GM19467 (cell line): ENCODE results near the gene QRICH2.
A peak's percentile ranks its signal among the peaks of the same experiment; 100 is the strongest.
"Not testable (repeated sequence)": the region's sequence is repeated elsewhere in the genome, so short reads cannot be mapped to it uniquely, and the experiment has no call there.

Source experiments
- ATAC-seq: cut with Tn5 transposase; IDR thresholded peaks from one replicate; pipeline ENCODE4 v1.9.1; 2021; ENCODE audit warnings: mild to moderate bottlenecking, moderate library complexity; ENCODE audit not compliant: unreplicated experiment

QRICH2 gene

GRCh38 chr17:76252040-76252954 lies 55.8 kb downstream of the QRICH2 start:
- no peak for ATAC-seq

DNA sequence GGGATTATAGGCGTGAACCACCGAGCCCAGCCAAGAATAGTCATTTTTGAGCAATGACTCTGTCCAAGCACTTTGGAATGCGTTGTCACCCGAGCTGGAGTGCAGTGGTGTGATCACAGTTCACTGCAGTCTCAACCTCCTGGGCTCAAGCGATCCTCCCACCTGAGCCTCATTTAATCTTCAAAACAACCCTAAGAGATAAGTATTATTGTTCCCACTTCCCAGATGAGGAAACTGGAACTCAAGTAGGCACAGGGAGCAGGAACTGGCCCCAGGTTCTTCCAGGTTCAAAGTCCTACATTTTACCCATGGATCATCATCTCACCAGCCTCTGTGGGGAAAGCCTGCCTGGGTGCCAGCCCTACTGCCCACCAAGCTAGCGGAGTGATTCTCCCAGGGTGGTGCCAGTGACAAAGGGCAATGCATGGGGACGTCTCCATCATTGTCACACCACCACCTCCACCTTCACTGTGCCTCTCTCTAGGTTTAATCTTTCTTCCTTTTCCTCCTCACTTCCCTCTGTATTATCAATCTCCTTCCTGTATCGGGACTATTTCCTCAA lies 56.5 kb downstream of the QRICH2 start:
- ATAC-seq, result no peak

DNA sequence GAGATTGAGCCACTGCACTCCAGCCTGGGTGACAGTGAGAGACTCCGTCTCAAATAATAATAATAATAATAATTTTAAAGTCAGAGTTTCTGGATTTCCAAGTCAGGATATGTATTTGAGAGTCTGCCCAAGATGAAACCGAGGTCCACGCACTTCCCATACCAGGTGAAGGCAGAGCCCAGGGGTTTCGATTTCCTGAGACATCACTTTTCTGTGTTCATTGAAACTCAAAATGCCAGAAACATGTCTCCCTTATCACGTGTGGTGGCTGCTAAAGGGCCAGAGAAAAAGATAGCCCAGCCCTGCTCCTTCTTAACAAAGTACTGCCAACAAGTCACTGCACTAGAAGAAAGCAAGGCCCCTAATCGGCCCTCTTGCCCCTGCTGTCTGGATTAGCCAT lies 57.9 kb downstream of the QRICH2 start:
- no peak for ATAC-seq

DNA sequence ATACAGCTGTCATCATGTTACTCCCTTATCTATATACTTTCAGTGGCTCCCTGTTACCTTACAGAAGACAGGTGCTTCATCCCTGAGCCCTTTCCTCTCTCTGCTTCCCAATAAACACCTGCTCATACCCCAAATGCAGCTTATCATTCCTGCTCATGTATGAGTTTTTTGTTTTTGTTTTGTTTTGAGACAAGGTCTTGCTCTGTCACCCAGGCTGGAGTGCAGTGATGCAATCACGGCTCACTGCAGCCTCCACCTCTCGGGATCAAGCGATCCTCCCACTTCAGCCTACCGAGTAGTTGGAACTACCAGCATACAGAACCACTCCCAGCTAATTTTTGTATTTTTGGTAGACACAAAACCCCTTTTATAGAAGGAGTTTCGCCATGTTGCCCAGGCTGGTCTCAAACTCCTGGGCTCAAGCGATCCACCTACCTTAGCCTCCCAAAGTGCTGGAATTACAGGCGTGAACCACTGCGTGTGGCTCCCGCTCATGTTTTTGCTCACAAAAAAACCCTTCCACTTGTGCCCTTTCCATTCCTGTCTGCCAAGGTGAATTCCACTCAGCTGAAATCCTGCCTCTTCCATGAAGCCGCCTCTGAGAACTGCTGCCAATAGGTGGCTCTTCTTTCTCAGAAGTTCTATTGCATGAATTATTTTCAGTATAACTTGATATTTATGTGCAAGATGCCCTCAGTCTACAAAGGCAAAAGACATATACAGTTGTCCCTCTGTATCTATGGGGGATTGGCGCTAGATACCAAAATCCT lies 59.9 kb downstream of the QRICH2 start:
- ATAC-seq, result no peak

GRCh38 chr17:76247304-76247703 lies 60.8 kb downstream of the QRICH2 start:
- ATAC-seq, result no peak

DNA sequence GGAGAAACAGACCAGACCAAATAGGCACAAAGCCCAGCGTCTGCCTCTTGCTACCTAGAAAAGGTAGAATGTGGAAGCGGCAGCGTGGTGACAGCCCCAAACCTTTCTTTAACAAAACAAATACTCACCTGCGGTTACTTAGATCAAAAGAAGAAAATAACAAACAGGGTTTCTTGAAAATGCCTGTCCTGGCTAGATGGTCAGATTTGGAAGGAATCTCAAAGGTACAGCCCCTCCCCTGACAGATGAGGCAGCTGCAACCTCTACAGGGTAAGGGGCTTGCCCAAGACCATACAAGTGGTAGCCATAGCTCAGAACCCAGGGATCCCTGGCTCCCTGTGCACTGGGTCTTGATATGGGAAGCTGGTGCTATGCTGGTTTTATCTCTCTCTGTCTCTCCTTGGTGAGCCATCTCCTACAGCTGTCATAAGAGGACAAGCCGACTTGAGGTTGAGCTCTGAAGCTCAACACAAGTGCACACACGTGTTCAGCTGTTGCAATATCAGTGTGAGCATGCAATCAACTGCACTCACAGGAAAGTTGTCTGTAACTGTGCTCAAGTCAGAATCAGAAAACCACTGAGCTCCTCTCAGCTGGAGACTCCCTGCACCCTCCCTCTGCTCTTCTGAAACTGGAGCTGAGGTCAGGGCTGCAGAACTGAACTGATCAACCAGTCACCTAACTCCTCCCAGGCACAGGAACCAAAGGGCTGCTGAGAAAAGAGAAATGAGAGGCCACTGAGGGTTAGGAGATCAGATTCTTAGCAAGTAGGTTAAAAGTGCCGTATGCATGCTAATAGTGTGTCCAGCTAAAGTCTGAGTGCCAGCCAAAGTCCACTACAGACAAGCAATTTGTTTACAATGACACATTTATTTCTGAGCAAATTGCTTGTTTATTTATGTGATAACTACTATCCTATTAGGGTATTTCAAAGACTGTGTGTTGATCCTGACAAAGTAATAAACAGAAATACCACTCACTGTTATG lies 61.7 kb downstream of the QRICH2 start:
- ATAC-seq, result peak; percentile 94

GRCh38 chr17:76244721-76245120 lies 63.4 kb downstream of the QRICH2 start:
- ATAC-seq, result not testable (repeated sequence)

- no peak for ATAC-seq
Observed at GRCh38 chr17:76243826-76244679, 64.0 kb downstream of the QRICH2 start.

GRCh38 chr17:76241691-76242255 lies 66.3 kb downstream of the QRICH2 start:
- ATAC-seq, result no peak

GRCh38 chr17:76241204-76241538 lies 66.9 kb downstream of the QRICH2 start:
- ATAC-seq, result no peak

GRCh38 chr17:76240461-76241203 lies 67.4 kb downstream of the QRICH2 start, which contains the start of gene RNF157:
Gene RNF157, minus strand, starts transcription at chr17:76240493. Its CDS starts 253 bp downstream, at chr17:76240240.
- ATAC-seq, result no peak

GRCh38 chr17:76239538-76240274 lies 68.4 kb downstream of the QRICH2 start:
- no peak for ATAC-seq

DNA sequence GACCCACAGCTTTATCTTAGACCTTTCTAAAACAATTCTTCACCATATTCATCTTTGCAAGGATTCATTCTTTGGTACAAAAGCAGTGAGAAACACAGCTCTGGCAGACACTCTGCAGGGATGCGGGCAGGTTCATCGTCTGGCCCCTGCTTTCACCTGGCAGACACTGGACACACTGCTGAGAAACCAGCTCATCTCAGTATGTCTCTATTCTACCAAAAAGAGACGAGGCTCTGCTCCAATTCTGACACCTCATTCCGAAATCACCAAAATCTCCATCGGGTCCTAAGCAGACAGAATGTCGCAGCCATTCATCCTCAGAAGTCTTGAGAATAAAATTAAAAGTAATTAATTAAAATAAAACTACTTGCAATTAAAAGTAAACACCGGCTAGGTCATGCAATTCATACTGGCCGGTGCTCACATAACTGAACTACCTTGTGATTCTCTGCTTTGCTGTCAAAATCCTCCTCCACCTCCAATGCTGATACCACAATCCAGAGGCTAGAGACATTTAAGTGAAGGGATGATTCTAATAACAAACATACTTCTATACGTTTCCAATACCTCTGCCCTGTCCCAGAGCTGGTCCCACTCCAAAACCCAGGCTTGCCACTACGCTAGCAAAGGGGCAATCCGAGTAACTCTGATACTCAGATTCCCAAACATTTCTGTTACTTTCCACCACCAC lies 69.1 kb downstream of the QRICH2 start:
- ATAC-seq, result no peak

- no peak for ATAC-seq
Observed at GRCh38 chr17:76237859-76238313, 70.2 kb downstream of the QRICH2 start.

- no peak for ATAC-seq
Observed at GRCh38 chr17:76236603-76237002, 71.5 kb downstream of the QRICH2 start.

- no peak for ATAC-seq
Observed at GRCh38 chr17:76235883-76236282, 72.2 kb downstream of the QRICH2 start.

- no peak for ATAC-seq
Observed at GRCh38 chr17:76234354-76234679, 73.8 kb downstream of the QRICH2 start.
